Transverse colon (tissue), 4 donors: ENCODE measurements around the gene TP53BP1. TPM values are rescaled to one million over a fixed set of nuclear protein-coding genes. Genes with fewer than 3 reads are reported as not detected.
A peak's percentile ranks its signal among the peaks of the same experiment; 100 is the strongest.

ENCODE experiments used
- DNase-seq: peaks from one replicate; pipeline ENCODE4 v3.0.0-alpha.2; 2019
- H3K27ac ChIP-seq, 4 donors: fragments of 200-600 bp; sonication (generic); 2 replicates each; pipeline ENCODE4 v1.5.1; 2016 to 2018; ENCODE audit warnings: inconsistent platforms in 4 of 4
- H3K27me3 ChIP-seq: fragments of 200-600 bp; sonication (generic); 2 replicates; pipeline ENCODE4 v1.5.1; 2017; ENCODE audit warnings: inconsistent platforms
- H3K36me3 ChIP-seq, 4 donors: fragments of 200-600 bp; sonication (generic); 2 replicates each; pipeline ENCODE4 v1.5.1; 2017 to 2019; ENCODE audit warnings: inconsistent platforms in 4 of 4
- H3K4me1 ChIP-seq, 4 donors: fragments of 200-600 bp; sonication (generic); 2 replicates each; pipeline ENCODE4 v1.5.1; 2017 to 2020; ENCODE audit warnings: inconsistent platforms in 4 of 4
- H3K4me3 ChIP-seq, 4 donors: fragments of 200-600 bp; sonication (generic); 1 replicate in 1 of 4; 2 replicates in 3 of 4; pipeline versions ENCODE4 v1.5.1 to v1.6.1; 2017 to 2019; ENCODE audit warnings: inconsistent platforms in 4 of 4
- H3K9me3 ChIP-seq, 2 donors: fragments of 200-600 bp; sonication (generic); 2 replicates each; pipeline ENCODE4 v1.5.1; 2017 to 2019; ENCODE audit warnings: inconsistent platforms in 2 of 2
- CTCF ChIP-seq, 5 experiments: fragments of 200-600 bp in 3 of 5; fragments of 450-650 bp in 2 of 5; sonication (generic) in 3 of 5; IDR thresholded peaks; 1 replicate in 2 of 5; 2 replicates in 3 of 5; pipeline ENCODE4 v1.5.1; 2016 to 2017; ENCODE audit warnings: antibody characterized with exemption in 5 of 5, inconsistent platforms in 3 of 5, mild to moderate bottlenecking in 2 of 5, moderate library complexity in 1 of 5
- EP300 ChIP-seq: sonication (generic); formaldehyde crosslinking; IDR thresholded peaks from one replicate; pipeline ENCODE4 v1.6.1; 2017; ENCODE audit warnings: antibody characterized with exemption, low read depth
- POLR2A ChIP-seq: fragments of 450-650 bp; IDR thresholded peaks from one replicate; pipeline ENCODE4 v1.6.1; 2016; ENCODE audit warnings: antibody characterized with exemption, mild to moderate bottlenecking, moderate library complexity
- POLR2AphosphoS5 ChIP-seq, 3 donors: sonication (generic); formaldehyde crosslinking; IDR thresholded peaks; one replicate each; pipeline ENCODE4 v1.6.1; 2016; ENCODE audit warnings: antibody characterized with exemption in 3 of 3
- WGBS, 2 donors: methylation state at CpG; one replicate each; pipeline ENCODE4 v1.1.5; 2018; ENCODE audit warnings: low coverage in 1 of 2; 5-methylcytosine and 5-hydroxymethylcytosine counted together
- in situ Hi-C, 4 donors: fragments of 200-750 bp; cut with MboI; loops; one replicate each; pipeline versions ENCODE4 v1.15.0 to v1.15.1; 2017; ENCODE audit warnings: low sequenced_read_pairs in 3 of 4, low pct_ligation_motif_present in 1 of 4, low pct_unique_long_range_greater_than_20kb in 1 of 4
- intact Hi-C: fragments of 100-400 bp; cut with DNase I; formaldehyde crosslinking; loops from one replicate; pipeline ENCODE4 v1.15.1; 2023; ENCODE audit warnings: low total_unique reads
- total RNA-seq, 4 donors: library from RNA; depleted of rRNA; stranded (reverse); fragments of >200 nt; gene quantifications; one replicate each; pipeline ENCODE4 v1.1.0, GENCODE V29; 2016

The TP53BP1 gene
- total RNA-seq, 4 donors from 2014 or later: 25.1 to 40.8 (median 33.7) TPM

GRCh38 chr15:43518197-43518761 lies 25.3 kb upstream of the TP53BP1 start:
- H3K9me3 ChIP-seq: no peaks in the 10 kb centered on the region
- in situ Hi-C loops (no loop called here), intact Hi-C loops (no loop called here)
- no peak for DNase-seq
- TF ChIP-seq POLR2A (no peak), CTCF (IDR thresholded peaks at IDR 0.05) (no peak), POLR2AphosphoS5 (IDR thresholded peaks at IDR 0.05) (no peak), EP300 (no peak)
- H3K27me3 ChIP-seq: peaks cover 8% of the 10 kb centered on the region
- H3K36me3 ChIP-seq: peaks cover 0 to 4% (median 0%) of the 10 kb centered on the region in 4 donors
- H3K27ac ChIP-seq: peak overlapping the region; percentile 74 to 88 (median 81)
- 3 to 7% methylated on average over 6 to 16 of the region's 18 CpGs for WGBS, 2 donors
- H3K4me1 ChIP-seq: peaks cover 4 to 39% (median 13%) of the 10 kb centered on the region in 4 donors
- H3K4me3 ChIP-seq: peak overlapping the region; percentile 7 to 52 (median 34)

GRCh38 chr15:43517354-43518196 lies 24.6 kb upstream of the TP53BP1 start, which contains the start of gene MAP1A:
Gene MAP1A, plus strand, starts transcription at chr15:43517608. Its CDS starts 3,866 bp downstream, at chr15:43521474.
- H3K4me3 ChIP-seq: peak within 1 kb of the TSS; percentile 25 to 52 (median 34)
- H3K9me3 ChIP-seq: no peaks in the 10 kb centered on the region
- no peak for TF ChIP-seq POLR2A
- peak in 1 of 3 donors; percentile 34 for TF ChIP-seq POLR2AphosphoS5 (IDR thresholded peaks at IDR 0.05)
- H3K27ac ChIP-seq: peak within 1 kb of the TSS; percentile 74 to 88 (median 81)
- peak; percentile 37 for DNase-seq
- peaks cover 0 to under 1% (median 0%) of the 10 kb centered on the region in 4 donors for H3K36me3 ChIP-seq
- peaks cover 8% of the 10 kb centered on the region for H3K27me3 ChIP-seq
- 10% methylated on average over 9 of the region's 15 CpGs; no CpG with 5 or more reads in 1 of the 2 donors for WGBS, 2 donors
- H3K4me1 ChIP-seq: peaks cover 4 to 39% (median 13%) of the 10 kb centered on the region in 4 donors
- intact Hi-C loops: no loop called here
- in situ Hi-C loops: no loop called here

GRCh38 chr15:43516801-43517353 lies 23.9 kb upstream of the TP53BP1 start:
- no peak for DNase-seq
- Histone ChIP-seq H3K4me3 (peak overlapping the region; percentile 25 to 52 (median 34)), H3K36me3 (no peaks in the 10 kb centered on the region), H3K9me3 (no peaks in the 10 kb centered on the region), H3K27ac (peak overlapping the region; percentile 74 to 88 (median 81)), H3K4me1 (peaks cover 4 to 39% (median 13%) of the 10 kb centered on the region in 4 donors), H3K27me3 (peaks cover 8% of the 10 kb centered on the region)
- intact Hi-C loops: no loop called here
- TF ChIP-seq POLR2AphosphoS5 (IDR thresholded peaks at IDR 0.05) (no peak), CTCF (IDR thresholded peaks at IDR 0.05) (no peak), EP300 (no peak), POLR2A (no peak)
- in situ Hi-C loops: no loop called here
- WGBS, 2 donors: 30 to 46% methylated on average over 2 to 4 of the region's 4 CpGs

GRCh38 chr15:43516185-43516584 lies 23.2 kb upstream of the TP53BP1 start:
- Histone ChIP-seq H3K27me3 (peaks cover 8% of the 10 kb centered on the region), H3K9me3 (no peaks in the 10 kb centered on the region), H3K4me3 (no peak overlapping the region), H3K36me3 (no peaks in the 10 kb centered on the region), H3K27ac (peak overlapping the region; percentile 74 to 88 (median 81)), H3K4me1 (peaks cover 7 to 46% (median 18%) of the 10 kb centered on the region in 4 donors)
- WGBS, 2 donors: 0 to 63% methylated on average over 1 to 5 of the region's 5 CpGs
- intact Hi-C loops (no loop called here), in situ Hi-C loops (no loop called here)
- no peak for DNase-seq
- TF ChIP-seq CTCF (IDR thresholded peaks at IDR 0.05) (no peak), POLR2A (no peak), POLR2AphosphoS5 (IDR thresholded peaks at IDR 0.05) (no peak), EP300 (no peak)
